Coronary artery (tissue), 2 donors: ENCODE measurements around the gene NFX1.

ENCODE experiments used
- DNase-seq: peaks from one replicate; pipeline ENCODE4 v3.0.0-alpha.2; 2017; ENCODE audit warnings: low spot score
- H3K27ac ChIP-seq, 2 donors: fragments of 200-600 bp; sonication (generic); one replicate each; pipeline ENCODE4 v1.5.1; 2016 to 2019
- H3K4me3 ChIP-seq: fragments of 200-600 bp; sonication (generic); 2 replicates; pipeline ENCODE4 v1.5.1; 2016; ENCODE audit warnings: mild to moderate bottlenecking, moderate library complexity
- TF ChIP-seq, protein P1 (sequence below): fragments of 200-600 bp; sonication (generic); IDR thresholded peaks from one replicate; pipeline ENCODE4 v1.5.1; 2019; ENCODE audit warnings: antibody characterized with exemption

NFX1 gene

GRCh38 chr9:33256236-33256635 is 34.1 kb upstream of the NFX1 start:
- Histone ChIP-seq H3K4me3 (no peak overlapping the region), H3K27ac (no peak overlapping the region)
- TF ChIP-seq, protein P1, sequence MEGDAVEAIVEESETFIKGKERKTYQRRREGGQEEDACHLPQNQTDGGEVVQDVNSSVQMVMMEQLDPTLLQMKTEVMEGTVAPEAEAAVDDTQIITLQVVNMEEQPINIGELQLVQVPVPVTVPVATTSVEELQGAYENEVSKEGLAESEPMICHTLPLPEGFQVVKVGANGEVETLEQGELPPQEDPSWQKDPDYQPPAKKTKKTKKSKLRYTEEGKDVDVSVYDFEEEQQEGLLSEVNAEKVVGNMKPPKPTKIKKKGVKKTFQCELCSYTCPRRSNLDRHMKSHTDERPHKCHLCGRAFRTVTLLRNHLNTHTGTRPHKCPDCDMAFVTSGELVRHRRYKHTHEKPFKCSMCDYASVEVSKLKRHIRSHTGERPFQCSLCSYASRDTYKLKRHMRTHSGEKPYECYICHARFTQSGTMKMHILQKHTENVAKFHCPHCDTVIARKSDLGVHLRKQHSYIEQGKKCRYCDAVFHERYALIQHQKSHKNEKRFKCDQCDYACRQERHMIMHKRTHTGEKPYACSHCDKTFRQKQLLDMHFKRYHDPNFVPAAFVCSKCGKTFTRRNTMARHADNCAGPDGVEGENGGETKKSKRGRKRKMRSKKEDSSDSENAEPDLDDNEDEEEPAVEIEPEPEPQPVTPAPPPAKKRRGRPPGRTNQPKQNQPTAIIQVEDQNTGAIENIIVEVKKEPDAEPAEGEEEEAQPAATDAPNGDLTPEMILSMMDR: no peak
- DNase-seq: no peak

DNA sequence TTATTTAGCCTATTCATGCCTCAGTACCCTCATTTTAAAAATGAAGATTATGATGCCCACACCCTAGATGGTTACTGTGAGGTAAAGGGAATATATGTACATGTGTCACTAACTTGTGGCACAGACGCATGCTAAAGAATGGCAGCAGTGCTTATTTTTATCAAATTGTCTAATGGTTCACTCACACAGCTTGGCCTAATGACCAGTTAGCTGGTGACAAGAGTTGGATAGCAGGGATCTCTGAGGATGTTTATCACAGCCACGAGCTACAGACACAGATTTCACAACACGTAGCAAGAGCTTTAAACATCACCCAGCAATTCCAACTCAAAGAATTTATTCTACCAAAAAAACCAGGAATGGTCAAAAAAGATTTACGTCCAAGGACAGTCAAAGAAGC is 33.0 kb upstream of the NFX1 start:
- Histone ChIP-seq H3K27ac (no peak overlapping the region), H3K4me3 (no peak overlapping the region)
- TF ChIP-seq, protein P1: no peak

DNA sequence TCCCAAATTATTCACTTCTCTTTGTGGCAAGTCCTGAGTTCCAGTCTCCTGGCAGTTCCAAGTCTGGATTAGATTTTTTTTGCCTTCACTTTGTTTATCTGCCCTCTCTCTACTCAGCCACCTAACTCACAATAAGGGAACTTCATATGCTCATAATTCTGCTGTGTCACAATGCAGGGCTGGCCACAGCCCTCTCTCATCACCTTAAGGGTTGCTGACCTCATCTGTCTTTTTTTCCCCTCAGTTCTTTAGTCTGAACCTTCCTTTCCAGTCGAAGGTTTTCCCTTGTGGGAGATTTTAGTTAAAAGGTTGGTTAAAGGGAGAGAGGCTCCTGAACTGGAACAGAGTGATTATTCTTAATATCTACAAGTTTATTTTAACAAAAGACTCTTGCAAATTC is 29.9 kb upstream of the NFX1 start:
- TF ChIP-seq, protein P1: no peak
- DNase-seq: no peak
- H3K4me3 ChIP-seq: no peak overlapping the region
- no peak overlapping the region for H3K27ac ChIP-seq

More for the DNA sequence above, 33.0 kb upstream of the NFX1 start:
- no peak for DNase-seq

DNA sequence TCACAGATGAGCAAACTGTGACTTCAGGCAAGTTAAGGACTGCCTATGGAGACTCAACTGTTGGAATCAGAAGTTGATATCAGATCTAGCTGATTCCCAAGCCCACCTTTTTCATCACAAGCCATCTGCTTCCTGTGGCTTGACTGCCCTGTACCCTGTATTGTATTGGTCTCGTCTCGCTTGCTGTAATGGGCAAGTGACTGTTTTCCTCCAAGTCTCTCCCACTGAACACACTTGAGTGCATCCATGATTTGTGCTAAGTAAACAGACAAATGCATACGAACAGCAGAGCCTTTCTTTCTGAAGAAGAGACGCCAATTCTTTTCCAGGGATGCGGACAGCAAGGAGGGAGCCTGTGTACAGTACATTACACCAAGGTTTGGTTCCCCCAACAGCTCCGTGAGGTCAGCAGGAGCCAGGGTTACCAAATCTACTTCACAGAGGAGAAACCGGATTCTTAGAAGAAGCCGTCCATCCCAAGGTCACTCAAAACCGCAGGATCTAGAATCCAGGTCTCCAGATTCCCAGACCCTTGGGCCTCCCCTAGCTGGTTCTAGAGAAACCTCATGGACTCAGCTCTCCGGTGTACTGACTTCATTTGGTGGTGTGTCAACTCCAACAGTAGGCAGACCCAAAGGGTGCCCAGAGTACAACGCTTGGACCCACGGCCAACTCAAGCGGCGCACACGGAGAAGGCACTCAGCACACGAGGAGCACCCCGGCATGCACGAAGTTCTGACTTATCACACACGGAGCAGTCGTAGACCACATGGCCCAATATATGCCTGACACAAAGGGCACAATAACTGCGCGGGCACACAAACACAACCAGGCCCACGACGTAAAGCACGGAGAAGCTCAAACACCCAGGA is 26.9 kb upstream of the NFX1 start:
- TF ChIP-seq, protein P1: no peak
- Histone ChIP-seq H3K4me3 (peak overlapping the region; percentile 91), H3K27ac (peak overlapping the region; percentile 90 to 92)
- no peak for DNase-seq

- peak overlapping the region; percentile 90 to 92 for H3K27ac ChIP-seq
- peak overlapping the region; percentile 91 for H3K4me3 ChIP-seq
- TF ChIP-seq, protein P1: no peak
- no peak for DNase-seq
Observed at GRCh38 chr9:33264003-33264472, 26.3 kb upstream of the NFX1 start.

DNA sequence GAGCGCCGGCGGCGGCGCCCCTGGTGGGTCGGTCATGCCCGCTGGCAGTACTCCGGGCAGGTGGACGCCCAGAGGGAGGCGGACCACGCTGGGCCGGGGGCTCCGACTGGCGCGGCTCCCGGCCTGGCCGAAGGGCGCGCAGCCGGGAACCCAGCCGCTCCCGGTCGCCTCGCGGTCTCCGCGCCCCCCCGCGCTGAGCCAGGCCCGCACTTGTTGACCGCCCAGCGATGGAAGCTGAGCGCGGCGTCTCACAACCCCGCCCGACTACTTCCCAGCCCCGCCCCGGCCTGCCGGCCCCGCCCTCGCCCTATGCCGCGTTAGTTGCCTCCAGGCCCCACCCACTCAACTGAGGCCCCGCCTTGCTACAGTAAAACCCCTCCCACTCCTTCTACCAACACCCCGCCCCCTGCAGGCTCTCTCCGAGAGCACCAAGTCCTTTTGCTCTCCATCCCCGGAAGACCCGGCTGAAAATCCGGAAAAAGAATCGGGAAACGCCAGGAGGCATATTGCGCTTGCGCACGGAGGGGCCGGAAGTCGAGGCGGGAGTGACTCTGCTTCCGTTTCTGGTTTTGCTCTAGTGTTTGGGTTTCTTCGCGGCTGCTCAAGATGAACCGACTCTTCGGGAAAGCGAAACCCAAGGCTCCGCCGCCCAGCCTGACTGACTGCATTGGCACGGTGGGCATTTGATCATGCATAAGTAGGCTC is 25.7 kb upstream of the NFX1 start, which contains the start of the genes BAG1 and CHMP5:
TSS of gene BAG1 (minus strand) at position 236 of the 705 bp plus-strand sequence.
TSS of gene CHMP5 (plus strand) at position 577 of the 705 bp plus-strand sequence. CDS start at position 607, 30 bp downstream.
- H3K27ac ChIP-seq: peak within 1 kb of the TSS; percentile 90 to 92
- TF ChIP-seq, protein P1: peak; percentile 11
- H3K4me3 ChIP-seq: peak within 1 kb of the TSS; percentile 91
- DNase-seq: peak; percentile 100
